CD8-positive, alpha-beta memory T cell (primary cell): ENCODE results near the gene KCNIP4. TPM values are rescaled to one million over a fixed set of nuclear protein-coding genes. Genes with fewer than 3 reads are reported as not detected.

Experiments
- CTCF ChIA-PET: fragments of 350-600 bp; sonication (Branson Sonifier 250); formaldehyde crosslinking; loops from one replicate; lab custom pipeline; 2021; ENCODE audit warnings: antibody characterized with exemption; lab: Charles Lee
- POLR2A ChIA-PET: fragments of 350-600 bp; sonication (Branson Sonifier 250); formaldehyde crosslinking; loops from one replicate; lab custom pipeline; 2021; ENCODE audit warnings: antibody characterized with exemption; lab: Charles Lee
- DNase-seq, 5 donors: peaks; one replicate each; pipeline versions ENCODE4 v3.0.0 to v3.0.0-alpha.2; 2020 to 2022; ENCODE audit warnings: mixed read lengths in 1 of 5
- H3K27ac ChIP-seq: one replicate; pipeline ENCODE4 v1.7.0; 2013; ENCODE audit warnings: low read depth, mild to moderate bottlenecking, low read length, moderate library complexity
- H3K27me3 ChIP-seq: 2 replicates; pipeline ENCODE4 v1.7.0; 2013; ENCODE audit warnings: low read length, mild to moderate bottlenecking; ENCODE audit not compliant: insufficient read depth, poor library complexity, severe bottlenecking
- H3K36me3 ChIP-seq: 2 replicates; pipeline ENCODE4 v1.7.0; 2013; ENCODE audit warnings: mild to moderate bottlenecking, low read length, moderate library complexity; ENCODE audit not compliant: insufficient read depth
- H3K4me1 ChIP-seq: 2 replicates; pipeline ENCODE4 v1.7.0; 2013; ENCODE audit warnings: mild to moderate bottlenecking, low read length, moderate library complexity; ENCODE audit not compliant: insufficient read depth
- H3K4me3 ChIP-seq: 2 replicates; pipeline ENCODE4 v1.7.0; 2013; ENCODE audit warnings: mild to moderate bottlenecking, low read length
- H3K9me3 ChIP-seq: 2 replicates; pipeline ENCODE4 v1.7.0; 2013; ENCODE audit warnings: mild to moderate bottlenecking, low read length
- H3K27ac Mint-ChIP-seq, 8 donors: one replicate each; pipeline ENCODE4 v1.8.0; 2020 to 2021; ENCODE audit warnings: mixed read lengths in 8 of 8, mild to moderate bottlenecking in 6 of 8, inconsistent platforms in 3 of 8, moderate library complexity in 3 of 8
- H3K27me3 Mint-ChIP-seq, 2 donors: one replicate each; pipeline ENCODE4 v1.8.0; 2020 to 2021; ENCODE audit warnings: mixed read lengths in 2 of 2, mild to moderate bottlenecking in 1 of 2, moderate library complexity in 1 of 2
- H3K36me3 Mint-ChIP-seq, 3 donors: one replicate each; pipeline ENCODE4 v1.8.0; 2020 to 2021; ENCODE audit warnings: mixed read lengths in 3 of 3, inconsistent platforms in 1 of 3, mild to moderate bottlenecking in 1 of 3
- H3K4me1 Mint-ChIP-seq, 3 donors: one replicate each; pipeline ENCODE4 v1.8.0; 2020 to 2021; ENCODE audit warnings: mixed read lengths in 3 of 3, inconsistent platforms in 1 of 3, mild to moderate bottlenecking in 1 of 3
- H3K4me3 Mint-ChIP-seq, 7 donors: one replicate each; pipeline ENCODE4 v1.8.0; 2020 to 2021; ENCODE audit warnings: mixed read lengths in 7 of 7, mild to moderate bottlenecking in 6 of 7, moderate library complexity in 4 of 7, inconsistent platforms in 2 of 7
- H3K9me3 Mint-ChIP-seq, 5 donors: one replicate each; pipeline ENCODE4 v1.8.0; 2020 to 2022; ENCODE audit warnings: mixed read lengths in 5 of 5, mild to moderate bottlenecking in 3 of 5, moderate library complexity in 2 of 5, inconsistent platforms in 1 of 5
- polyA plus RNA-seq: library from polyadenylated mRNA; unstranded; fragments of 300-500 nt; fragmentation: Illumina TruSeq; gene quantifications from one replicate; pipeline ENCODE4 v1.2.3, GENCODE V29; 2021
- total RNA-seq, 2 experiments: library from RNA; stranded (reverse); gene quantifications; one replicate each; pipeline ENCODE4 v1.2.3, GENCODE V29; 2021

Gene KCNIP4
- total and polyA plus RNA-seq, 3 experiments from 2014 or later, result 0.12 TPM; not detected in 2

DNA sequence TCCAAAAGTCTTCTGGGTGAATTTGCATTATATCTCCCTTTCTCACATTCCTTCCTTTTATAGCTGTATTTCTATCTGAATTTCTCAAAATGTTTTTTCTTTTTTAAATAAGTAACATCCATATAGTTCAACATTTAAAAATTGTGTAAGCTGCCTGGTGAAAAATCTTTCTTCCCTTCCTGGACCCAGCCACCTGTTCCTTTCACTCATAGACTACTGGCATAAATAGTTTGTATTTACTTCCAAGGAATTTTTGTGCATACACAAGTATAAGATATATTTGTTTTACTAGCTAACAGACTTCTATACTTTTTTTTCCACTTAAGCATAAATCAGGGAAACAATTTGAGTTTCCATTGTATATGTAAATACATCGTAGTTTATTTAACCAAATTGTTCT, 1212.6 kb downstream of the KCNIP4 start:
- H3K4me1 ChIP-seq, result no peaks in the 10 kb centered on the region
- peaks cover 35 to 84% (median 70%) of the 10 kb centered on the region in 3 donors for H3K36me3 Mint-ChIP-seq
- DNase-seq, result no peak
- ChIA-PET CTCF (no interaction called here), POLR2A (no interaction called here)
- H3K27me3 Mint-ChIP-seq, result peaks cover 0 to 2% of the 10 kb centered on the region in 2 donors
- no peak overlapping the region for H3K4me3 ChIP-seq
- H3K9me3 Mint-ChIP-seq, result peaks cover 12 to 44% (median 35%) of the 10 kb centered on the region in 5 donors
- no peaks in the 10 kb centered on the region for H3K4me1 Mint-ChIP-seq
- H3K4me3 Mint-ChIP-seq, result no peak overlapping the region
- no peak overlapping the region for H3K27ac Mint-ChIP-seq
- no peak overlapping the region for H3K27ac ChIP-seq
- H3K9me3 ChIP-seq, result peaks cover 4% of the 10 kb centered on the region
- peaks cover 3% of the 10 kb centered on the region for H3K36me3 ChIP-seq
- H3K27me3 ChIP-seq, result no peaks in the 10 kb centered on the region

DNA sequence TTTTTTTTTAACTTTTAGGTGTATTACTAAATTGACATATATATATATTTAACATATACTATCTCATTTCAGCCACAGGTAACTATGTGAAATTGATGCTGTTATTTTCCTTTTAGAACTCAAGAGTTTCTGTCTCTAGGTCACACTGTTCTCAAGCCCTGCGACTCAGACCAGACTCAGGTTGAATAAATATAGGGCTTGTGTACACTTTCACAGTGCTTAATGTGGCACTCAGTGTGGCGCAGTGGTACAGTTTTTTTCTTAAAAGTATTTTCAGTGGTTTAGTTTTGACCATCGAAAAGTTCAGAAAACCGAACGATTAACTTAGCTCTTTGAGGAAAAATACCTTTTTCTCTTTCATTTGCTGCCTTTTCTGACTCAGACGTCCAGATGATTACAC, 1223.7 kb downstream of the KCNIP4 start:
- no peaks in the 10 kb centered on the region for H3K27me3 Mint-ChIP-seq
- H3K27ac ChIP-seq, result no peak overlapping the region
- no peak for DNase-seq
- no peaks in the 10 kb centered on the region for H3K27me3 ChIP-seq
- H3K4me3 Mint-ChIP-seq, result no peak overlapping the region
- ChIA-PET POLR2A (no interaction called here), CTCF (no interaction called here)
- H3K4me3 ChIP-seq, result no peak overlapping the region
- H3K4me1 Mint-ChIP-seq, result no peaks in the 10 kb centered on the region
- peaks cover 3 to 17% (median 4%) of the 10 kb centered on the region in 5 donors for H3K9me3 Mint-ChIP-seq
- peaks cover 9% of the 10 kb centered on the region for H3K36me3 ChIP-seq
- no peak overlapping the region for H3K27ac Mint-ChIP-seq
- peaks cover 43 to 87% (median 43%) of the 10 kb centered on the region in 3 donors for H3K36me3 Mint-ChIP-seq
- no peaks in the 10 kb centered on the region for H3K9me3 ChIP-seq
- no peaks in the 10 kb centered on the region for H3K4me1 ChIP-seq

DNA sequence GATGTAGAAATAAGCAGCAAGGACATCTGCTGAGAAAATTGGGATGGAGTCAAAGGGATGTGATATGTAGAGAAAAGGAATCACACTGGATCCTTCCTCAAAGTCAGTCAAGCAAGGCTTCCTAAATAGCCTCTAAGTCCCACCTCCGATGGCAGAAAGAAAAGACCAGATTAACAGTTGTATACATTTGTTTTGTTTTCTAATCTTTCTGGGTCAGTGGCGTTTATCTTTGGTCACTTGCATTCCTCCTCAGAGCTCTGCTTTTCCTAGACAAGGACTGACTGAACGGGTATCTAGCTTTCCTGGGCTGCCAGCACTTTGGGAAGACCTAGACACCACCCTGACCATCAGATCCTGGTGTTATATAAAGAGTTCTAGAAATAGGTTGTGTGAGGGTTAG, 1225.1 kb downstream of the KCNIP4 start:
- no peak overlapping the region for H3K4me3 ChIP-seq
- peaks cover 51 to 89% (median 52%) of the 10 kb centered on the region in 3 donors for H3K36me3 Mint-ChIP-seq
- H3K36me3 ChIP-seq, result peaks cover 9% of the 10 kb centered on the region
- H3K27me3 ChIP-seq, result no peaks in the 10 kb centered on the region
- no peak overlapping the region for H3K4me3 Mint-ChIP-seq
- H3K27me3 Mint-ChIP-seq, result no peaks in the 10 kb centered on the region
- no peaks in the 10 kb centered on the region for H3K4me1 ChIP-seq
- H3K27ac Mint-ChIP-seq, result peak overlapping the region in 1 of 8 donors; percentile 21
- CTCF ChIA-PET, result no interaction called here
- no peak for DNase-seq
- H3K9me3 ChIP-seq, result no peaks in the 10 kb centered on the region
- no peaks in the 10 kb centered on the region for H3K4me1 Mint-ChIP-seq
- no peak overlapping the region for H3K27ac ChIP-seq
- POLR2A ChIA-PET, result no interaction called here
- peaks cover 3 to 17% (median 4%) of the 10 kb centered on the region in 5 donors for H3K9me3 Mint-ChIP-seq

DNA sequence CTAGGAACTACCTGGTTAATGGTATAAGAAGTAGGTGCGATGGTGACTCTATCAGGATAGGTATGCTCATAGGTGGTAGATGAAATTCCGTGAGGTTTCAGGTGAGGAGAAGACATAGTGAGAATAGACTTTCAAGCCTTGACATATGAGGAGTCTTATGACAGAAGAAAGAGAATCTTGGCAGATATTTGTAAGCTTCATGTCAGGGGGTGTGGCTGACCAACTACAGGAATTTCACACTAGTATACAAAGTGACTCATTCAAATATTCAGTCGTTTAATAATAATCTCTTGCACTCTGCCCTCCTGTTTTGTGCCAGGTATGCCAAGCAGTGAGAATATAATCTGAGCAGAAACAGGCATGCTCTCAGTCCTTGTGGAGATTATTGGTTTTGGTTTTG, 1225.6 kb downstream of the KCNIP4 start:
- no peaks in the 10 kb centered on the region for H3K9me3 ChIP-seq
- Mint-ChIP-seq H3K4me1 (peaks cover 0 to under 1% (median 0%) of the 10 kb centered on the region in 3 donors), H3K27ac (no peak overlapping the region), H3K36me3 (peaks cover 55 to 91% (median 56%) of the 10 kb centered on the region in 3 donors), H3K9me3 (peaks cover 3 to 18% (median 4%) of the 10 kb centered on the region in 5 donors), H3K4me3 (no peak overlapping the region), H3K27me3 (no peaks in the 10 kb centered on the region)
- H3K36me3 ChIP-seq, result peaks cover 9% of the 10 kb centered on the region
- no peaks in the 10 kb centered on the region for H3K4me1 ChIP-seq
- H3K4me3 ChIP-seq, result no peak overlapping the region
- POLR2A ChIA-PET, result no interaction called here
- no peaks in the 10 kb centered on the region for H3K27me3 ChIP-seq
- H3K27ac ChIP-seq, result no peak overlapping the region
- DNase-seq, result no peak
- CTCF ChIA-PET, result interaction anchor here (1.1 kb wide), 1 partner anchor 12 kb away, joined by 3 read pairs; no protein-coding TSS in a partner anchor

GRCh38 chr4:20711335-20711734, 1237.2 kb downstream of the KCNIP4 start:
- H3K27ac ChIP-seq, result no peak overlapping the region
- ChIA-PET POLR2A (no interaction called here), CTCF (interaction anchor here (0.8 to 1.3 kb wide), 2 partner anchors 11 to 12 kb away, joined by 3 to 5 read pairs; no protein-coding TSS in a partner anchor)
- H3K36me3 ChIP-seq, result peaks cover 5% of the 10 kb centered on the region
- no peak for DNase-seq
- H3K9me3 ChIP-seq, result no peaks in the 10 kb centered on the region
- peaks cover 25 to 69% (median 29%) of the 10 kb centered on the region in 3 donors for H3K36me3 Mint-ChIP-seq
- peaks cover 0 to 2% (median 0%) of the 10 kb centered on the region in 5 donors for H3K9me3 Mint-ChIP-seq
- H3K27me3 Mint-ChIP-seq, result no peaks in the 10 kb centered on the region
- H3K4me1 Mint-ChIP-seq, result no peaks in the 10 kb centered on the region
- H3K27ac Mint-ChIP-seq, result no peak overlapping the region
- no peak overlapping the region for H3K4me3 ChIP-seq
- H3K4me1 ChIP-seq, result no peaks in the 10 kb centered on the region
- H3K4me3 Mint-ChIP-seq, result no peak overlapping the region
- H3K27me3 ChIP-seq, result no peaks in the 10 kb centered on the region

- H3K9me3 Mint-ChIP-seq, result no peaks in the 10 kb centered on the region
- Histone ChIP-seq H3K4me3 (peak within 1 kb of the TSS; percentile 85), H3K4me1 (peaks cover 13% of the 10 kb centered on the region), H3K27me3 (no peaks in the 10 kb centered on the region), H3K9me3 (no peaks in the 10 kb centered on the region), H3K27ac (peak within 1 kb of the TSS; percentile 82), H3K36me3 (peaks cover 6% of the 10 kb centered on the region)
- DNase-seq, result peak; percentile 90 to 96 (median 91)
- H3K4me3 Mint-ChIP-seq, result peak within 1 kb of the TSS; percentile 89 to 97 (median 96)
- CTCF ChIA-PET, result interaction anchor here (1.4 to 2.2 kb wide), 3 partner anchors 12 to 16 kb away, joined by 4 to 7 read pairs (median 5); no protein-coding TSS in a partner anchor
- peaks cover 0 to 25% (median 7%) of the 10 kb centered on the region in 3 donors for H3K36me3 Mint-ChIP-seq
- H3K27me3 Mint-ChIP-seq, result peaks cover 0 to 6% of the 10 kb centered on the region in 2 donors
- peaks cover 40 to 58% (median 45%) of the 10 kb centered on the region in 3 donors for H3K4me1 Mint-ChIP-seq
- H3K27ac Mint-ChIP-seq, result peak within 1 kb of the TSS; percentile 94 to 98 (median 96)
- POLR2A ChIA-PET, result no interaction called here
Measured at GRCh38 chr4:20700007-20700761, 1248.4 kb downstream of the KCNIP4 start, which contains the start of gene PACRGL. PACRGL (plus strand) TSS chr4:20700458; CDS start chr4:20704482, 4,024 bp downstream.

GRCh38 chr4:20698820-20699219, 1249.8 kb downstream of the KCNIP4 start:
- H3K9me3 ChIP-seq, result no peaks in the 10 kb centered on the region
- H3K4me1 ChIP-seq, result peaks cover 13% of the 10 kb centered on the region
- H3K27ac ChIP-seq, result no peak overlapping the region
- H3K27me3 ChIP-seq, result no peaks in the 10 kb centered on the region
- Mint-ChIP-seq H3K9me3 (no peaks in the 10 kb centered on the region), H3K27me3 (peaks cover 0 to 11% of the 10 kb centered on the region in 2 donors), H3K27ac (peak overlapping the region in 6 of 8 donors; percentile 16 to 89 (median 74)), H3K36me3 (peaks cover 0 to 13% (median 0%) of the 10 kb centered on the region in 3 donors), H3K4me1 (peaks cover 37 to 49% (median 44%) of the 10 kb centered on the region in 3 donors), H3K4me3 (peak overlapping the region; percentile 12 to 96 (median 49))
- H3K4me3 ChIP-seq, result no peak overlapping the region
- H3K36me3 ChIP-seq, result no peaks in the 10 kb centered on the region
- ChIA-PET POLR2A (no interaction called here), CTCF (interaction anchor here (0.8 to 2.2 kb wide), 4 partner anchors 12 to 14 kb away, joined by 4 to 7 read pairs (median 4); no protein-coding TSS in a partner anchor)
- no peak for DNase-seq

DNA sequence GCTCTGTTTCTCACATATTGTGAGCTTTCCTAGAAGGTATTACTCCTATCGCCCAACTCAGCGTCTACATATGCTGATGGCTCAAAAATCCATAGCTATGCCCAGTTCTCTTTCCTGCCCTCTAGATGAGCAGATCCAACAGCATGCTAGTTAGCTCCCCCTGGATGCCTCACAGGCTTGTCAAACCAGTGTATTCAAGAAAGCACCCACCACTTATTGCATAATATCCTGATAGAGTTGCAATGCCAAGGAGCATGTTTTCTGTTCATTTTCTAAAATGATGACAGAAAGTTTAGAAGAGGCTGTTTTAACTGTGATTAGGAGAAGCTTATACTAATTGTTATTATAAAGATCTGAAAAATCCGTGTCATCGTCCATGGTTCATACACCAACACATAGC, 1250.2 kb downstream of the KCNIP4 start:
- Histone ChIP-seq H3K4me1 (peaks cover 13% of the 10 kb centered on the region), H3K27ac (no peak overlapping the region), H3K27me3 (no peaks in the 10 kb centered on the region), H3K4me3 (no peak overlapping the region), H3K9me3 (no peaks in the 10 kb centered on the region), H3K36me3 (no peaks in the 10 kb centered on the region)
- ChIA-PET CTCF (interaction anchor here (0.8 kb wide), 1 partner anchor 13 kb away, joined by 4 read pairs; no protein-coding TSS in a partner anchor), POLR2A (no interaction called here)
- Mint-ChIP-seq H3K4me3 (peak overlapping the region in 1 of 7 donors; percentile 96), H3K27me3 (peaks cover 1 to 13% of the 10 kb centered on the region in 2 donors), H3K36me3 (peaks cover 0 to 11% (median 0%) of the 10 kb centered on the region in 3 donors), H3K4me1 (peaks cover 35 to 45% (median 41%) of the 10 kb centered on the region in 3 donors), H3K27ac (peak overlapping the region in 1 of 8 donors; percentile 16), H3K9me3 (no peaks in the 10 kb centered on the region)
- no peak for DNase-seq
